Measurements from ENCODE around the gene RTN4IP1.

The RTN4IP1 gene, protein sequence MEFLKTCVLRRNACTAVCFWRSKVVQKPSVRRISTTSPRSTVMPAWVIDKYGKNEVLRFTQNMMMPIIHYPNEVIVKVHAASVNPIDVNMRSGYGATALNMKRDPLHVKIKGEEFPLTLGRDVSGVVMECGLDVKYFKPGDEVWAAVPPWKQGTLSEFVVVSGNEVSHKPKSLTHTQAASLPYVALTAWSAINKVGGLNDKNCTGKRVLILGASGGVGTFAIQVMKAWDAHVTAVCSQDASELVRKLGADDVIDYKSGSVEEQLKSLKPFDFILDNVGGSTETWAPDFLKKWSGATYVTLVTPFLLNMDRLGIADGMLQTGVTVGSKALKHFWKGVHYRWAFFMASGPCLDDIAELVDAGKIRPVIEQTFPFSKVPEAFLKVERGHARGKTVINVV

DNA sequence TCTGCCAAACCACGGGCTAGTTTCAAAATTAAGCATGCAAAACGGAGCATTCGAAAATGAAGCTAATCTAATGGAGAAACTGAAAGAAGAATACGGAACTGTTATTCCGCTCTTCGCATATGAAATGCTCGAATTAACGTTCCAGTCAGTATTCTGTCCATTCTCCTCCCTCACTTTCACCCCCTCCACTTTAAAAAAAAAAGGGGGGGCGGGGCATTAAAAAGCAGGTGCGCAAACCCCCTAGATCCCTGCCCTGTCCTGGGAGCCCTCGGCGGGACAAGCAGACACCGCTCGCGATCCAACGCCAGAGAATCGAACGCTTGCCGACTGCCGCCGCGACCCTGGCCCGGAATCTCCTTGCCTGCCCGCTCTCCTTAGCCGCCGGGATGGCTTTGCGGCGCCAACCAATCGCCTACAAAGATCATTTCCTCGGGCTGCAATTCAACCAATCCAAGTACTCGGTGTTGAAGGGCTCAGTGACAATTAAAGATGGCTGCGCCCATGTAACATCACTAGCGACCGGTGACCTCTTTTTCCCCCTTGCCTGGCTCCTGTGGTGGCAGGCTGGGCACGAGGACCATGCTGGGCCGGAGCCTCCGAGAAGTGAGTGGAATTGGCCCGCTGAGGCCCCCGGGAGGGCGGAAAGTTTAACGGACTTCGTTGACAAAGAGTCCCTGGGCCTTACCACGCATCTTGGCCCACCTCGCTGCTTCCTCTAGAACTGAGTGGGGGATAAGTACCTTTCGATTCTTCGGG is at the start of gene RTN4IP1, which contains the start of gene QRSL1:
RTN4IP1 (minus strand) TSS at position 396 of the 756 bp plus-strand sequence. CDS start 477 bp downstream, outside the sequence.
QRSL1 (plus strand) TSS at position 476 of the 756 bp plus-strand sequence; CDS start at position 580, 104 bp downstream.
- DNase-seq (ENCODE audit: low spot score), result peak; percentile 91

- no peak for DNase-seq (ENCODE audit: low spot score)
These were observed 48.0 kb upstream of the RTN4IP1 start for GRCh38 chr6:106677282-106677681.

- DNase-seq (ENCODE audit: low spot score), result no peak
These were observed 45.4 kb upstream of the RTN4IP1 start for GRCh38 chr6:106674541-106675229.

DNA sequence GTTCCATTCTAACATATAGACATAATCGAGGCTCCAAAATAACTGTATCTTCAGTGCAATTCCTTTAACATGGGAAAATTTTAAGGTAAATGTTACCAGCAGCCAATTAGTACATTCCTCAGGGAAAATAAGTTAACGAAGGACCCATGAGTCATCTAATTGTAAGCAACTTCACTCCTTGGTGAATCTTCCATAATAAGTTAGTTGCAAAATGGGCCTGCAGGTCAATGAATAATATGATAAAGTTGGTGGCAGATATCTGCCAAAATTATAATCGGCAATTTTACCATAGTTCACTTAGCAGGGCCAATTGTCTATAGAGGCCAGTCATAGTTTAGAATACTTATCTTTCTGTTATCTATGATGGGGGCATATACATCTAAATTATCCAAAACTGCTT is 42.4 kb upstream of the RTN4IP1 start:
- DNase-seq (ENCODE audit: low spot score), result no peak

GRCh38 chr6:106670236-106670635 is 40.9 kb upstream of the RTN4IP1 start:
- no peak for DNase-seq (ENCODE audit: low spot score)

GRCh38 chr6:106667022-106667402 is 37.7 kb upstream of the RTN4IP1 start:
- DNase-seq (ENCODE audit: low spot score), result no peak

DNA sequence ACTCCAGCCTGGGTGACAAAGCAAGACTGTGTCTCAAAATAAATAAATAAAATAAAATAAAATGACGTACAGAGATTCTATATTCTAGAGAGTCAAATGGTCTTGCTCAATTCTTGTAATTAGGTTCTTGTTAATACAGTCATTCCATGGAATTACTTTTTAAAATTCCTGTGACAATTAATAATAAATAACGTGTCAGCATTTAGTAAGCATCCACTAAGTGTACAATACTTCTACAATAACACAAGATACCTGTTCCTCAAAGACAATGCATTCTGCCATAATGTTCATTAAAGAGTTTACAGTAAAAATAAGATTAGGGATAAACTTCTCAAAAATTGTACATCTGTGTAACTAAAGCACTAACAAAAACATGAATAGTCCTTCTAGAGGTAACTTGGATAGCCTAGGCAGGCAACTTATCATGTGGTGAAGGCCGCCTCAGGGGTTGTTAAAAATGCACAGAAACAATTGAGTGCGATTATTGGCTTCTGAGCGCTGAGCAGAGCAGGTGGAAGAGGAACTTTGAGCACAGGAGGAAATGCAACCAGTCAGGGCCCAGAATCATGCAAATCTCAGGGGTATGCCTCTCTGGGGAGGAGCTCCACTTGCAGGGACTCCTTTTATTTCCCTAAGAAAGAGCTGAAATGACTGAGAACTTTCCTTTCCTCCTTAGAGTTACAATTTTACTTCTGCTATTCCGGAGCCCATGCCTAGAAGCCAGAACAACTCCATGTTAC is 37.2 kb upstream of the RTN4IP1 start:
- no peak for DNase-seq (ENCODE audit: low spot score)

- no peak for DNase-seq (ENCODE audit: low spot score)
These were observed 33.2 kb upstream of the RTN4IP1 start for GRCh38 chr6:106662458-106662857.

GRCh38 chr6:106659859-106660258 is 30.6 kb upstream of the RTN4IP1 start:
- DNase-seq (ENCODE audit: low spot score), result no peak

DNA sequence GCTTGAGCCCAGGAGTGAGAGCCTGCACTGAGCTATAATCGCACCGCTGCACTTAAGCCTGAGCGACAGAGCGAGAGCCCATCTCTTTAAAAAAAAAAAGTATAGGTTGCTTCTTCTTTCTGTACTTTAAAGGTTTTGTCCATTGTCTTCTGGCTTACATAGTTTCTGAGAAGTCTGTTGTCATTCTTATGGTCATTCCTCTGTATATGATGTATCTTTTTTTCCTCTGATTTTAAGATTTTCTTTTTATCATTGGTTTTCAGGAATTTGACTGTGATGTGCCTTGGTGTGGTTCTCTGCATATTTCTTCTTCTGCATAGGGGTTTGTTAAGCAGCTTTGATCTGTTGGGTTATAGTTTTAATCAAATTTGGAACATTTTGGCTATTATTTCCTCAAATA is 29.2 kb upstream of the RTN4IP1 start:
- no peak for DNase-seq (ENCODE audit: low spot score)

- DNase-seq (ENCODE audit: low spot score), result no peak
These were observed 19.5 kb upstream of the RTN4IP1 start for GRCh38 chr6:106648651-106649308.

- DNase-seq (ENCODE audit: low spot score), result no peak
These were observed 13.8 kb upstream of the RTN4IP1 start for GRCh38 chr6:106643061-106643460.

- no peak for DNase-seq (ENCODE audit: low spot score)
These were observed 13.2 kb upstream of the RTN4IP1 start for GRCh38 chr6:106642476-106642875.

DNA sequence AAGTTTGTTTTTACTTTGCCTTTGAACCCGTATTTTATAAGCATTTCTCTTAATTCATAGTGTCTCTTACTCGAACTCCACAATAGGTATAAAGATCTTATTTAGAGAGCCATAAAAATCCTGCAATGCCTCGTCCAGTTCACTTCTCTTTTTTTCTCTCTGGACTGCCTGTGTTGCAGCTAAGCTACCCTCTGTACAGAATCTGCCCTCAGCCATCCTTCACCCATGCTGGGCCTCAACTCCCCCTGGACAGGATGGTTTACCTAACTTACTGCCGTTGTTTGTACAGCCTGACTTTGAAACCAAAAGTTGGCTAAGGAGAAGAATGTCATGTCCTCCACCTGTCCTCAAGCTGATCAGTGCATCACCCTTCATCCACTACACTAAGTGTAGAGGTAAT is 10.5 kb upstream of the RTN4IP1 start:
- DNase-seq (ENCODE audit: low spot score), result no peak

GRCh38 chr6:106637717-106638341 is 8.5 kb upstream of the RTN4IP1 start:
- no peak for DNase-seq (ENCODE audit: low spot score)

DNA sequence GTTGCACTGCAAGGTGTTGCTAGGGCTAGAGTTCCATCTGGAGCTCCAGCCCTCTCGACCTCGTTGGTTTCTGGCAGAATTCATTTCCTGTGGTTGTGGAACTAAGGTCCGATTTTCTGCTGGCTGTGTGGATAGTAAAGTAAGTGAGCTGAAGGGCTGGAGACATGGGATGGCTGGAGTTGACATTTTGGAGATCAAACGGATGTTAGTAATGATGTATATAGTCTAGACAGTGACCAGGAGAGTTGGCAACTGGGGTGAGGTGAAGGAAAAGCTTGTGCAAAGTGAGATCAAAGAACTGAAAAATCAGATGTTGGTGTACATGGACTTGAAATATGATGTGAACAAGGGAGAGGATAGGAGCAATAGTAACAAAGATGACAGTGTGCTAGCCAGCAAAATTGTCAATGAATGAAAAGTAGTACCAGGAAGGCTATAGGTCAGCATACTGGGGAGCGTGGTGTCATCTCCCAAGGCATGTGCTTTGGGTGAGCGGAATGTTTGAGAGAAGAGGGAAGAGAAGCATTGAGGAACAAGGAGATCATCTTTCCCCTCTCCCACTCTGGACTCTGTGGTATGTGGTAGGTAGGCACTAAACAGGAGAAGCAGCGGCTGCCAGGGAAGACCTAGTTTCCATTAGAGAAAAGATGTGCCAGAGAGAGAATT is 7.9 kb upstream of the RTN4IP1 start:
- no peak for DNase-seq (ENCODE audit: low spot score)

- no peak for DNase-seq (ENCODE audit: low spot score)
These were observed 5.3 kb upstream of the RTN4IP1 start for GRCh38 chr6:106634565-106634964.

DNA sequence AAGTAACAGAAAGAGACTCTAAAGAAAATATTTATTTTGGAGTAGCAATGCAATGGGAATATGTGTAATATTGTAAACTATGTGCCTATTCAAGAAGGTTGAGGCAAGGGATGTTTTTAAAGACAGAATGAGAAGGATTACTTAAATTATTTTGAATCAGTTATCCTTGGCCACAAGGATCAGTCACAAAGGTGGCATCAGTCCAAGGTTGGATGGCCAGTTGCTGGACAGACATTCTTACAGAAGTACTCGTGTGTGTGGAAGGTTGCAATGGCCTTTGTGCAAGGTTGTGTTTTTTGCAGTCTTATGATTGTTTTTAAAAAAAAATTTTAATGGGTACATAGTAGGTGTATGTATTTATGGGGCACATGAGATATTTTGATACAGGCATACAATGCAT is 2.0 kb upstream of the RTN4IP1 start:
- no peak for DNase-seq (ENCODE audit: low spot score)

DNA sequence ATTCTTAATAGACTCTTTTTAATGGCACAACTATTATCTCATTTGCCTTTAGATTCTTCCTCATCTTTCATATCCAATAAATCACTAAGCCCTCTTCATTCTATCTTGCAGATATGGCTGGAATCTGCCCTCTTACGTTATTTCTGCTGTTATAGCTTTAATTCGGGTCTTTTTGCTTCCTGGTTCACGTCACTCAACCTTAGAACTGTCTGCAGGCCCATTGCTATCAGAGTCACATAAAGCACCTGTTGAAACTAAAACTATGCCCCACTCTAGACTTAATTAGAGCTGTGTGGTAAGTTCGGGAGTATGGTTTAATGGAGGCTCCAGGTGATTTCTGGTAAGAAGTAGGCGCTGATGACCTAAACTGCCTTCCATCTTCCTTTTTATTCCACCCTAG is 1.1 kb upstream of the RTN4IP1 start:
- no peak for DNase-seq (ENCODE audit: low spot score)

DNA sequence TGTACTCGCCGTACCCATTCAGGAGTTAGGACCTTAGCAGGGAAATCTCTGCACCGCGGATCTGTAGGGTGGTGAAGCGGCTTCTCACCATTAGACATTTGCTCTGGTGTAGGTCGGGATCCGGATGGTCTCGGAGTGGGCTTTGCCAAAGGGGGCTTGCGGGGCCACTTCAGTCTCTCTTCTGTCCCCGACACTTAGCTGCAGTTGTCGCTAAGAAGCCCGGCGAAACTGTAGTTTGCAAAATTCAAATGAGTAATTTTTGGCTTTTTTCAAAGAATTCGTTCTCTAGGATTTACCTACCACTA is 513 bp upstream of the RTN4IP1 start:
- DNase-seq (ENCODE audit: low spot score), result no peak
